GM10847 (cell line): ENCODE measurements around the gene CEPT1.
A peak's percentile ranks its signal among the peaks of the same experiment; 100 is the strongest.

Experiments
- POLR2A ChIP-seq: IDR thresholded peaks from 2 replicates; pipeline ENCODE4 v1.6.1; 2011; ENCODE audit not compliant: insufficient read length; ENCODE audit errors: extremely low read depth

CEPT1 gene

GRCh38 chr1:111198836-111199235, 58.8 kb downstream of the CEPT1 start:
- no peak for TF ChIP-seq POLR2A

GRCh38 chr1:111199329-111199728, 59.3 kb downstream of the CEPT1 start:
- no peak for TF ChIP-seq POLR2A

GRCh38 chr1:111199881-111200801, 60.1 kb downstream of the CEPT1 start, which contains the start of gene DENND2D:
TSS of gene DENND2D (minus strand) at chr1:111200646. CDS start at chr1:111200459, 187 bp downstream.
- no peak for TF ChIP-seq POLR2A

GRCh38 chr1:111200802-111201161, 60.8 kb downstream of the CEPT1 start:
- no peak for TF ChIP-seq POLR2A

- TF ChIP-seq POLR2A: no peak
Measured at GRCh38 chr1:111201275-111202090, 61.5 kb downstream of the CEPT1 start.

GRCh38 chr1:111202366-111202706, 62.3 kb downstream of the CEPT1 start:
- TF ChIP-seq POLR2A: no peak

- no peak for TF ChIP-seq POLR2A
Measured at GRCh38 chr1:111202707-111203623, 62.9 kb downstream of the CEPT1 start.

GRCh38 chr1:111203681-111204200, 63.7 kb downstream of the CEPT1 start:
- peak; percentile 52 for TF ChIP-seq POLR2A

GRCh38 chr1:111204201-111204982, 64.4 kb downstream of the CEPT1 start:
- TF ChIP-seq POLR2A: peak; percentile 34

- no peak for TF ChIP-seq POLR2A
Measured at GRCh38 chr1:111204983-111205713, 65.1 kb downstream of the CEPT1 start.

GRCh38 chr1:111205714-111206050, 65.7 kb downstream of the CEPT1 start:
- TF ChIP-seq POLR2A: no peak

GRCh38 chr1:111208921-111209320, 68.9 kb downstream of the CEPT1 start:
- TF ChIP-seq POLR2A: no peak

- no peak for TF ChIP-seq POLR2A
Measured at GRCh38 chr1:111209622-111210021, 69.6 kb downstream of the CEPT1 start.
